GM12864 (cell line): ENCODE measurements around the gene RPGR.

Experiments
- DNase-seq: peaks from one replicate; pipeline ENCODE4 v3.0.0-alpha.2; 2011; ENCODE audit warnings: low read depth
- H3K4me3 ChIP-seq: 2 replicates; pipeline ENCODE4 v1.5.1; 2011; ENCODE audit warnings: mild to moderate bottlenecking, low read depth, low read length, control low read depth
- CTCF ChIP-seq: IDR thresholded peaks from 2 replicates; pipeline ENCODE4 v1.5.1; 2011; ENCODE audit warnings: low read depth, mild to moderate bottlenecking, moderate library complexity, low read length, control low read depth, inconsistent platforms; ENCODE audit errors: missing control alignments

Gene RPGR

GRCh38 chrX:38220024-38220414 lies 107.3 kb downstream of the RPGR start:
- H3K4me3 ChIP-seq, result no peak overlapping the region
- no peak for DNase-seq
- peak; percentile 11 for TF ChIP-seq CTCF
